Measurements from ENCODE around the gene GTPBP4.

- TF ChIP-seq CTCF (IDR thresholded peaks at IDR 0.05) (no peak), POLR2A (IDR thresholded peaks at IDR 0.05) (no peak)
Observed at GRCh38 chr10:1049425-1049958, 61.3 kb downstream of the GTPBP4 start.

All from right lobe of liver (tissue), 4 donors.